Measurements from ENCODE around the gene ST6GAL2. TPM values are rescaled to one million over a fixed set of nuclear protein-coding genes. Genes with fewer than 3 reads are reported as not detected.

ST6GAL2 gene
- total and polyA plus RNA-seq, 9 of the 15 experiments (the other 6 are each of a cell fraction or from before 2014, with no cell fraction given): not detected

DNA sequence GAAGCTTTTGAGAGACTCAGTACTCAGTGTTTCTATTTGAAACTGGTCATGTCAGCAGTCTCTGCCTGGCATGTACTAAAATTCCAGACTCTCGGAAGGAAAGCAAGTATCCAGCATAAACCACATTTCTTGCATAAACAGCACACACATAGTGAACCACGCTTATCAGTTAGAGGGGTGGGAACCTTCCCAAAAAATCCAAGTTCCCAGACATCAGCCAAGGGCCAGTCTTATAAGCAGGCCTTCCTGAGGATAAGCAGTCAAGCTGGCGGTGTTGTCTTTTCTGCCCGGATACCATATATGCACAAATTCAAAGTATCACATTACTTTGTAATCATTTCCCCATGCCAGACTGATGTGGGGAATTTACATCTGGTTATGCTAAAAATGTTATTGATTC lies 73.6 kb downstream of the ST6GAL2 start:
- Histone ChIP-seq H3K4me2 (ENCODE audit: insufficient read depth, low read length) (no peak overlapping the region), H3K79me2 (ENCODE audit: control insufficient read depth, insufficient read depth, low read length) (no peaks in the 10 kb centered on the region), H3K9me3 (replicated peaks; ENCODE audit: control insufficient read depth, insufficient read depth, low read depth, low read length) (no peaks in the 10 kb centered on the region), H3K4me1 (replicated peaks in 1 of 2; ENCODE audit: control insufficient read depth in 2 of 2, insufficient read depth in 2 of 2, low read length in 2 of 2) (no peaks in the 10 kb centered on the region), H3K9me1 (ENCODE audit: control insufficient read depth, insufficient read depth, low read length) (no peaks in the 10 kb centered on the region), H3K4me3 (no peak overlapping the region), H2AFZ (ENCODE audit: low read depth, low read length) (no peak overlapping the region), H3K27me3 (ENCODE audit: control insufficient read depth in 2 of 2, insufficient read depth in 2 of 2, low read length in 2 of 2) (no peaks in the 10 kb centered on the region), H3K9ac (ENCODE audit: insufficient read depth in 1 of 2, low read depth in 2 of 2, low read length in 2 of 2) (no peak overlapping the region), H3K27ac (ENCODE audit: extremely low read depth, low read depth, low read length) (no peak overlapping the region), H4K20me1 (replicated peaks; ENCODE audit: control insufficient read depth, insufficient read depth, low read length) (no peaks in the 10 kb centered on the region), H3K36me3 (ENCODE audit: control insufficient read depth, insufficient read depth, low read length) (no peaks in the 10 kb centered on the region)
- no TSS peak for BruUV-seq (replicated peaks)
- intact Hi-C loops (cut with micrococcal nuclease): no loop called here
- ChIA-PET CTCF (ENCODE audit: low intra/inter-chr PET ratio) (no interaction called here), POLR2A (no interaction called here)
- in situ Hi-C loops (cut with MboI): no loop called here
- no peak for DNase-seq (ENCODE audit: extremely low read depth in 1 of 4, low spot score in 3 of 4)
- TF ChIP-seq ZNF830 (CRISPR knock-in tag; IDR thresholded peaks at IDR 0.05): no peak
- no peak for TF ChIP-seq LCOR (CRISPR knock-in tag; IDR thresholded peaks at IDR 0.05)
- TF ChIP-seq, protein P1, sequence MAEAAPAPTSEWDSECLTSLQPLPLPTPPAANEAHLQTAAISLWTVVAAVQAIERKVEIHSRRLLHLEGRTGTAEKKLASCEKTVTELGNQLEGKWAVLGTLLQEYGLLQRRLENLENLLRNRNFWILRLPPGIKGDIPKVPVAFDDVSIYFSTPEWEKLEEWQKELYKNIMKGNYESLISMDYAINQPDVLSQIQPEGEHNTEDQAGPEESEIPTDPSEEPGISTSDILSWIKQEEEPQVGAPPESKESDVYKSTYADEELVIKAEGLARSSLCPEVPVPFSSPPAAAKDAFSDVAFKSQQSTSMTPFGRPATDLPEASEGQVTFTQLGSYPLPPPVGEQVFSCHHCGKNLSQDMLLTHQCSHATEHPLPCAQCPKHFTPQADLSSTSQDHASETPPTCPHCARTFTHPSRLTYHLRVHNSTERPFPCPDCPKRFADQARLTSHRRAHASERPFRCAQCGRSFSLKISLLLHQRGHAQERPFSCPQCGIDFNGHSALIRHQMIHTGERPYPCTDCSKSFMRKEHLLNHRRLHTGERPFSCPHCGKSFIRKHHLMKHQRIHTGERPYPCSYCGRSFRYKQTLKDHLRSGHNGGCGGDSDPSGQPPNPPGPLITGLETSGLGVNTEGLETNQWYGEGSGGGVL (CRISPR knock-in tag; IDR thresholded peaks at IDR 0.05): no peak
- TF ChIP-seq, protein P2, sequence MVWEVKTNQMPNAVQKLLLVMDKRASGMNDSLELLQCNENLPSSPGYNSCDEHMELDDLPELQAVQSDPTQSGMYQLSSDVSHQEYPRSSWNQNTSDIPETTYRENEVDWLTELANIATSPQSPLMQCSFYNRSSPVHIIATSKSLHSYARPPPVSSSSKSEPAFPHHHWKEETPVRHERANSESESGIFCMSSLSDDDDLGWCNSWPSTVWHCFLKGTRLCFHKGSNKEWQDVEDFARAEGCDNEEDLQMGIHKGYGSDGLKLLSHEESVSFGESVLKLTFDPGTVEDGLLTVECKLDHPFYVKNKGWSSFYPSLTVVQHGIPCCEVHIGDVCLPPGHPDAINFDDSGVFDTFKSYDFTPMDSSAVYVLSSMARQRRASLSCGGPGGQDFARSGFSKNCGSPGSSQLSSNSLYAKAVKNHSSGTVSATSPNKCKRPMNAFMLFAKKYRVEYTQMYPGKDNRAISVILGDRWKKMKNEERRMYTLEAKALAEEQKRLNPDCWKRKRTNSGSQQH (CRISPR knock-in tag; IDR thresholded peaks at IDR 0.05): no peak
- WGBS (ENCODE audit: insufficient coverage, low coverage, missing lambda C conversion rate): 0% methylated on average over 4 of the region's 4 CpGs
- no peak for FAIRE-seq
- ATAC-seq: no peak
